T-helper 1 cell treated with Interleukin-12 subunit alpha and Interleukin-12 subunit beta and Interleukin-4 antibody, amounts not matched to agents 30 μg/mL and 1 μg/mL, for 36 hours (primary cell): ENCODE measurements around the gene CLEC16A.

Experiments
- H3K27ac Mint-ChIP-seq: one replicate; pipeline ENCODE4 v1.8.0; 2021; ENCODE audit warnings: mild to moderate bottlenecking, mixed read lengths
- H3K27me3 Mint-ChIP-seq: one replicate; pipeline ENCODE4 v1.8.0; 2021; ENCODE audit warnings: low read depth, mixed read lengths
- H3K36me3 Mint-ChIP-seq: one replicate; pipeline ENCODE4 v1.8.0; 2021; ENCODE audit warnings: low read depth, mixed read lengths
- H3K4me1 Mint-ChIP-seq: one replicate; pipeline ENCODE4 v1.8.0; 2021; ENCODE audit warnings: low read depth, mixed read lengths
- H3K4me3 Mint-ChIP-seq: one replicate; pipeline ENCODE4 v1.8.0; 2021; ENCODE audit warnings: mild to moderate bottlenecking, moderate library complexity, mixed read lengths
- H3K9me3 Mint-ChIP-seq: one replicate; pipeline ENCODE4 v1.8.0; 2021; ENCODE audit warnings: mixed read lengths

The CLEC16A gene

GRCh38 chr16:11151885-11152629 lies 207.7 kb downstream of the CLEC16A start:
- Mint-ChIP-seq H3K36me3 (peaks cover 19% of the 10 kb centered on the region), H3K4me3 (no peak overlapping the region), H3K4me1 (peaks cover 33% of the 10 kb centered on the region), H3K27ac (no peak overlapping the region), H3K27me3 (no peaks in the 10 kb centered on the region), H3K9me3 (no peaks in the 10 kb centered on the region)

DNA sequence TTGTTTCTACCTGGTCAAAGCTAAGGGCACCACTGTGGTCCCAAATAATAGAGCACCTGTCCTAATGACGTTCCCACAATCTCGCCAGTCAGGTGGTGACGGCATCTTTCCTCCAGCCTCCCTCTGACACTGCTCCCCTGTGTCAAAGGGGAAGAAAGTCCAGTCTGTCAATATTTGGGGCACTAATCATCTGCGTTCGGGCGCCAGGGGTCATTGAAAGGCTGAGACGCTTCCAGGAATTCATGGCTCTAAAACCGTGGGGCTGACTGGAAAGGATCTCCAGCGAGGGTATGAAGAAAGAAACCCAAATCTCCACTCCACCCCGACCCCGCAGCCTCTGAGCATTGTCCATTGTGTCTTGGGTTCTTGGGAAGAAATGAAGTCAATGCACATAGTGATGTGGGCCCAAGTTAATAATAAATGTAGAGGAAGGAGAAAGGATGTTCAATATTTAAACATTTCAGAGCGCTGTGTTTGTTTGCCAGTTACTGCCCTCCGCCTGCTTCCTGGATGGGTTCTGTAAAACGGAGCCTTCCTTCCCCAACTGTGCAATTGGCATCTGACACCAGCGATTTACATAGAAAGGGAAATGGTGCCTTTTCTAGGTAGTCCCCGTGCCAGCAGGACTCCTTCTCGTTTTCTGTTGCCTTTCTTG lies 208.4 kb downstream of the CLEC16A start:
- no peaks in the 10 kb centered on the region for H3K9me3 Mint-ChIP-seq
- H3K4me1 Mint-ChIP-seq, result peaks cover 38% of the 10 kb centered on the region
- peak overlapping the region; percentile 55 for H3K27ac Mint-ChIP-seq
- peaks cover 15% of the 10 kb centered on the region for H3K36me3 Mint-ChIP-seq
- H3K4me3 Mint-ChIP-seq, result no peak overlapping the region
- no peaks in the 10 kb centered on the region for H3K27me3 Mint-ChIP-seq

GRCh38 chr16:11155284-11155806 lies 211.0 kb downstream of the CLEC16A start:
- H3K4me3 Mint-ChIP-seq, result no peak overlapping the region
- peaks cover 12% of the 10 kb centered on the region for H3K36me3 Mint-ChIP-seq
- peaks cover under 1% of the 10 kb centered on the region for H3K9me3 Mint-ChIP-seq
- no peaks in the 10 kb centered on the region for H3K27me3 Mint-ChIP-seq
- no peak overlapping the region for H3K27ac Mint-ChIP-seq
- peaks cover 43% of the 10 kb centered on the region for H3K4me1 Mint-ChIP-seq

- no peak overlapping the region for H3K27ac Mint-ChIP-seq
- peaks cover 7% of the 10 kb centered on the region for H3K9me3 Mint-ChIP-seq
- no peak overlapping the region for H3K4me3 Mint-ChIP-seq
- H3K27me3 Mint-ChIP-seq, result no peaks in the 10 kb centered on the region
- peaks cover 51% of the 10 kb centered on the region for H3K4me1 Mint-ChIP-seq
- peaks cover 16% of the 10 kb centered on the region for H3K36me3 Mint-ChIP-seq
These were observed 212.0 kb downstream of the CLEC16A start for GRCh38 chr16:11156401-11156800.

- Mint-ChIP-seq H3K36me3 (peaks cover 18% of the 10 kb centered on the region), H3K9me3 (peaks cover 7% of the 10 kb centered on the region), H3K4me3 (no peak overlapping the region), H3K27ac (no peak overlapping the region), H3K4me1 (peaks cover 50% of the 10 kb centered on the region), H3K27me3 (no peaks in the 10 kb centered on the region)
These were observed 212.8 kb downstream of the CLEC16A start for GRCh38 chr16:11157143-11157542.

DNA sequence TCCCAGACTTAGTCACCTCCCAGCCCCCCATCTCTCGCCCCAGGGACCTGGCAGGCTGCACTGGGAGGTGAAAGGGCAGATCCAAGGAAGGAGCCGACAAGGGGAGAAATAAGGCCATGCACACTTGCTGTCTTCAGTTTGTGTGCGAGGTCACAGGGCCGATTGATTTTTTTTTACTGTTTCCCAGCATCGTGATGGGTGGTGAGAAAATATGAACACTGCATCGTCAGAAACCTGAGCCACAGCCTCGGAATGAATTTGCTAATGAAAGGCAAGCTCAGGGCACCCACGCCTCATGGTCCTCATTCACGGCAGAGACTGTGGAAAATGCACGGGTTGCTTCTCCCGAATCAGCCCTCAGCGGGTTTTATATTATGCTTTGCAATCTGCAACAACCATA lies 213.7 kb downstream of the CLEC16A start:
- H3K4me3 Mint-ChIP-seq, result no peak overlapping the region
- no peaks in the 10 kb centered on the region for H3K27me3 Mint-ChIP-seq
- H3K4me1 Mint-ChIP-seq, result peaks cover 50% of the 10 kb centered on the region
- H3K27ac Mint-ChIP-seq, result no peak overlapping the region
- H3K36me3 Mint-ChIP-seq, result peaks cover 21% of the 10 kb centered on the region
- peaks cover 7% of the 10 kb centered on the region for H3K9me3 Mint-ChIP-seq

- H3K4me1 Mint-ChIP-seq, result peaks cover 52% of the 10 kb centered on the region
- no peak overlapping the region for H3K4me3 Mint-ChIP-seq
- no peaks in the 10 kb centered on the region for H3K27me3 Mint-ChIP-seq
- H3K36me3 Mint-ChIP-seq, result peaks cover 21% of the 10 kb centered on the region
- no peak overlapping the region for H3K27ac Mint-ChIP-seq
- H3K9me3 Mint-ChIP-seq, result peaks cover 7% of the 10 kb centered on the region
These were observed 214.9 kb downstream of the CLEC16A start for GRCh38 chr16:11159282-11159681.

DNA sequence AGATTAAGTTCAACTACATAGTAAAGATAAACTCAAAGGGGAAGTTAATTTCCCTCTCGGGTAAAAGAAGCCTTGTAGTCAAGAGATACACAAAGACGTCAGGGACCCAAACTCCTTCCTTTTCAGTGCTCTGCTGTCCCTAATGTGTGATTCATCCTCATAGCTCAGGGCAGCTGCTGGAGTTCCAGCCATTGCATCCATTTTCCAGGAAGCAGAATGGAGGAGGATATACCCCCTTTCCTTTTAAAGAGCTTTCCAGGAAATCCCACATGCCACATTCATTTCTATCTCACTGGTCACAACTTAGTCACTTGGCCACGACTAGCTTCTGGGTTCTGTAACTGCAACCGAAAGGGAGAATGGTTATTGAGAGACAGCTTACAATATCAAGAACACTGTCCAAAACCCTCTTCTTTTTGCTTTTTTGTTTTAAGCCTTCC lies 216.3 kb downstream of the CLEC16A start:
- Mint-ChIP-seq H3K36me3 (peaks cover 26% of the 10 kb centered on the region), H3K9me3 (peaks cover 7% of the 10 kb centered on the region), H3K27me3 (no peaks in the 10 kb centered on the region), H3K27ac (peak overlapping the region; percentile 50), H3K4me3 (no peak overlapping the region), H3K4me1 (peaks cover 54% of the 10 kb centered on the region)

DNA sequence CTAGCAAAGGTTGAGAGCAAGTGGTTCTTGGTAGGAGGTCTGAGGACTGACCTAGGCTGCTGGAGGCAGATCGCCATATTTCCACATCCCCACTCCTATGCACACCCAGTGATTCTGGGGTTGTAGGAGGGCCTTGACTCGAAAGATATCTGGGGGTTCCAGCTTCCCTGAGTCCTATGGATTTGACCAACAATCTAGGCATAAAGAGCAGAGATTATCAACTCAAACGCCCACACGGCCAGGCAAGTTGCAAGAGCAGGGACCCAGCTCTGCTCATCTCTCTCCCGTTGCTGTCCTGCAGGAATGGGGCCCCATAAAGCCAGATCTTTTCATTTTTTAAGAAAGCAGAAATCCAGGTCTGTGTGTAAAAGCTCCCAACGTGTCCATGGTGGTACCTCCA lies 217.1 kb downstream of the CLEC16A start:
- Mint-ChIP-seq H3K27me3 (no peaks in the 10 kb centered on the region), H3K9me3 (peaks cover 7% of the 10 kb centered on the region), H3K36me3 (peaks cover 26% of the 10 kb centered on the region), H3K4me1 (peaks cover 54% of the 10 kb centered on the region), H3K4me3 (no peak overlapping the region), H3K27ac (peak overlapping the region; percentile 50)

- H3K27me3 Mint-ChIP-seq, result no peaks in the 10 kb centered on the region
- H3K27ac Mint-ChIP-seq, result no peak overlapping the region
- H3K4me1 Mint-ChIP-seq, result peaks cover 53% of the 10 kb centered on the region
- H3K9me3 Mint-ChIP-seq, result peaks cover 7% of the 10 kb centered on the region
- peaks cover 28% of the 10 kb centered on the region for H3K36me3 Mint-ChIP-seq
- no peak overlapping the region for H3K4me3 Mint-ChIP-seq
These were observed 217.6 kb downstream of the CLEC16A start for GRCh38 chr16:11161974-11162373.

GRCh38 chr16:11162586-11163268 lies 218.4 kb downstream of the CLEC16A start:
- H3K9me3 Mint-ChIP-seq, result peaks cover 7% of the 10 kb centered on the region
- no peak overlapping the region for H3K27ac Mint-ChIP-seq
- peaks cover 45% of the 10 kb centered on the region for H3K4me1 Mint-ChIP-seq
- H3K36me3 Mint-ChIP-seq, result peaks cover 34% of the 10 kb centered on the region
- H3K4me3 Mint-ChIP-seq, result no peak overlapping the region
- no peaks in the 10 kb centered on the region for H3K27me3 Mint-ChIP-seq

- Mint-ChIP-seq H3K4me1 (peaks cover 46% of the 10 kb centered on the region), H3K4me3 (no peak overlapping the region), H3K36me3 (peaks cover 35% of the 10 kb centered on the region), H3K27me3 (no peaks in the 10 kb centered on the region), H3K9me3 (peaks cover 7% of the 10 kb centered on the region), H3K27ac (no peak overlapping the region)
These were observed 219.4 kb downstream of the CLEC16A start for GRCh38 chr16:11163761-11164261.

DNA sequence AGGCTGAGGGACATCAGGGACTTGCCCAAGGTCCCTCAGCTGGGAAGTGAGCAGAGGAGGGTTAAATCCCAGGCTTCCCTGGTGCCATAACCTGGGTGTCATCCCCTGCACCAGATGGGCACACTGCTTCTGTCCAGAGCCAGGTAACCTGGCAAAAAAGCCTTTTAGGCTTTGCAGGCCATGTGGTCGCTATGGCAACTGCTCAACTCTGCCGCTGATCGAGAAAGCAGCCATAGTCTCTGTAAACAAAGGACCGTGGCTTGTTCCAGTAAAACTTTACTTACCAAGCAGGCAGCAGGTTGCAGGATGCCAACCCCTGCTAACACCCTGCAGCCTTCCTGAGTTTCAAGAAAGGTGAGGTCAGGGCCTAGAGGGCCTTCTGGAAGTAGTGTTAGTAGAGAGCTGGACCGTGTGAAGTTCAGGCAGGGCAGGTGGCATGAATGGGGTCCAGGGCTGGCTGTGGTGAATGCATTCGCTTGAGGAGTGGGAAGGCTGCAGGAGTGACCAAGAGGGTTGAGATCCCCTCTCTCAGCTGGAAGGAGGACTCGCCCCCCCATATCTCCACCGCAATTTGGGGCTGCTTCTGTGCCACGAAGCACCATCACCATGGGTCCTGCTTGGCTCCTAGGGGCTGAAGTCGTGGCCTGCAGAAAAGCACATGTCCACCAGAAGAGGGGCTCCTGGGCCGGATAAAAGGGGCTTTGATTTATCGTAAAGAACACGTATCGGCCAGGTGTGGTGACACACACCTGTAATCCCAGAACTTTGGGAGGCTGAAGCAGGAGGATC lies 220.3 kb downstream of the CLEC16A start:
- Mint-ChIP-seq H3K4me1 (peaks cover 43% of the 10 kb centered on the region), H3K27me3 (no peaks in the 10 kb centered on the region), H3K27ac (peak overlapping the region; percentile 19), H3K9me3 (peaks cover 7% of the 10 kb centered on the region), H3K4me3 (no peak overlapping the region), H3K36me3 (peaks cover 35% of the 10 kb centered on the region)

DNA sequence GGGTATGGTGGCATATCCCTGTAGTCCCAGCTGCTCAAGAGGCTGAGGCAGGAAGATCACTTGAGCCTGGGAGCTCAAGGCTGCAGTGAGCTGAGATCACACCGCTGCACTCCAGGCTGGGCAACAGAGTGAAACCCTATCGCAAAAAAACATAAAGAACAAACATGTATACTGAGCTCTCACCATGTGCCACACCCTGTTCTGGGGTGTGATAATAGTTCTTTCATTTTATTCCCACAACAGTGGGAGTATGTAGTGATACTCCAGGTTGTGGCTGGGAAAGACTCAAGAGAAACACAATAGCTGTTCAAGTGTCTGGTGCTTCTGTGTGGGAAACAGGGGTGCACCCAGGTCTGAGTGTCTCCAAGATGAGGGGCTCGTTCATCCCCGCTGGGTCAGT lies 221.0 kb downstream of the CLEC16A start:
- H3K4me1 Mint-ChIP-seq, result peaks cover 37% of the 10 kb centered on the region
- H3K27me3 Mint-ChIP-seq, result no peaks in the 10 kb centered on the region
- no peak overlapping the region for H3K27ac Mint-ChIP-seq
- no peak overlapping the region for H3K4me3 Mint-ChIP-seq
- H3K36me3 Mint-ChIP-seq, result peaks cover 35% of the 10 kb centered on the region
- peaks cover 6% of the 10 kb centered on the region for H3K9me3 Mint-ChIP-seq
